GM12874 (cell line): ENCODE results near the gene ZNF43.

Experiments
- TF ChIP-seq, protein P1 (sequence below): IDR thresholded peaks from 2 replicates; pipeline ENCODE4 v1.5.1; 2011; ENCODE audit warnings: low read depth, mild to moderate bottlenecking, control low read depth, low read length, moderate library complexity; ENCODE audit not compliant: insufficient read depth

The ZNF43 gene

DNA sequence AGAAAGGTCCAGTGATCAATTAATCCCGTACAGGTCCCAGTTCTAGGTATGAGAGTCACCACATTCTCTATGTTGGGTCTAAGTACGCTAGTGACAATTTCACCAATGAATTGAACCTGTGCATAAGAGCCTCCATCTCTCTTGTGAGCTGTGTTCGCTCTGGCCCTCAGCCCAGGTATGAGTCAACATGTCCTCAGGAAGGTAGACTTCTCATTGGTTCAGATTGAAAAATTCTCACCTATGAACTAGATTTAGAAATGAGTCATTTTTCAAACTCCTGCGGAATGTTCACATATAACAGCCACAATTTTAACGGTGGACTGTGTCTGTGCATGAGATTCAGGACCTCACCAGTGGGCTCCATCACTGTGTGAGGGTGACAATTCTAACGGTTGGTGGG lies 12.7 kb upstream of the ZNF43 start:
- TF ChIP-seq, protein P1, sequence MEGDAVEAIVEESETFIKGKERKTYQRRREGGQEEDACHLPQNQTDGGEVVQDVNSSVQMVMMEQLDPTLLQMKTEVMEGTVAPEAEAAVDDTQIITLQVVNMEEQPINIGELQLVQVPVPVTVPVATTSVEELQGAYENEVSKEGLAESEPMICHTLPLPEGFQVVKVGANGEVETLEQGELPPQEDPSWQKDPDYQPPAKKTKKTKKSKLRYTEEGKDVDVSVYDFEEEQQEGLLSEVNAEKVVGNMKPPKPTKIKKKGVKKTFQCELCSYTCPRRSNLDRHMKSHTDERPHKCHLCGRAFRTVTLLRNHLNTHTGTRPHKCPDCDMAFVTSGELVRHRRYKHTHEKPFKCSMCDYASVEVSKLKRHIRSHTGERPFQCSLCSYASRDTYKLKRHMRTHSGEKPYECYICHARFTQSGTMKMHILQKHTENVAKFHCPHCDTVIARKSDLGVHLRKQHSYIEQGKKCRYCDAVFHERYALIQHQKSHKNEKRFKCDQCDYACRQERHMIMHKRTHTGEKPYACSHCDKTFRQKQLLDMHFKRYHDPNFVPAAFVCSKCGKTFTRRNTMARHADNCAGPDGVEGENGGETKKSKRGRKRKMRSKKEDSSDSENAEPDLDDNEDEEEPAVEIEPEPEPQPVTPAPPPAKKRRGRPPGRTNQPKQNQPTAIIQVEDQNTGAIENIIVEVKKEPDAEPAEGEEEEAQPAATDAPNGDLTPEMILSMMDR = no peak

GRCh38 chr19:21843081-21843480 lies 7.1 kb upstream of the ZNF43 start:
- TF ChIP-seq, protein P1 = no peak

GRCh38 chr19:21841488-21842097 lies 5.6 kb upstream of the ZNF43 start:
- TF ChIP-seq, protein P1 = no peak

DNA sequence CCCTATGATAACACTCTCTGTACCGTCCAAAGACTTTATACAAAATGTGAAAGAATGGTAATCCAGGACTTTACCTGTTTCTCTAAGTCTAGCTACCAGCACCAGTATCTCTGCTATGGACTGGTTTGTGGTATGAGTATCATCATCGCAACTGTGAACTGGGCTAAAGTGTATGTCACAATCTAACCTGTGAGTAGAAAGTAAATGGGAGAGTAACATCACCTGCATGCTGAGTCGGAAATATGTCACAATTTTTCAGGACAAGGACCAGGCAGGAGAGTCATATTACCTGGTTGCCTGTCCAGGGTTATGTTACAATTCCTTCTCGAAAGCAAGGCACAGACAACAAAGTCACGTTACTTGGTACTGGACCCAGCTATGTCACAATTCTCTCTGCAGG lies 5.1 kb upstream of the ZNF43 start:
- TF ChIP-seq, protein P1 = no peak

DNA sequence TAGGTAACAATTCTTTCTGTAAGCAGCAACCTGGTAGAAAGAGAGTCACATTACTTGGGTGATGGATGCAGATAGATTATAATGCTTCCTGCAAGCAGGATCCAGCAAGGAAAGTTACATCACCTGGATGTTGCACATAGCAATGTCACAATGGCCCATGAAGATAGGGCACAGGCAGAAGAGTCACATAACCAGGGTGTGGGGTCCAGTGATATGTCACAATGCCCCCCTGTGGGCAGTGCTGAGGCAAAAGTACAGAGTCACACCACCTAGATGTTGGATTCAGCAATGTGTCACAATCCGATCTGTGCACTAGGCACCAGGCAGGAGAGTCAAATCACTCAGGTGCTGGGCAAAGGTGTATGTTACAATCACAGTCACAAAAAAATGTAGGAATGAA lies 4.0 kb upstream of the ZNF43 start:
- TF ChIP-seq, protein P1 = no peak

GRCh38 chr19:21838646-21839045 lies 2.7 kb upstream of the ZNF43 start:
- TF ChIP-seq, protein P1 = no peak

DNA sequence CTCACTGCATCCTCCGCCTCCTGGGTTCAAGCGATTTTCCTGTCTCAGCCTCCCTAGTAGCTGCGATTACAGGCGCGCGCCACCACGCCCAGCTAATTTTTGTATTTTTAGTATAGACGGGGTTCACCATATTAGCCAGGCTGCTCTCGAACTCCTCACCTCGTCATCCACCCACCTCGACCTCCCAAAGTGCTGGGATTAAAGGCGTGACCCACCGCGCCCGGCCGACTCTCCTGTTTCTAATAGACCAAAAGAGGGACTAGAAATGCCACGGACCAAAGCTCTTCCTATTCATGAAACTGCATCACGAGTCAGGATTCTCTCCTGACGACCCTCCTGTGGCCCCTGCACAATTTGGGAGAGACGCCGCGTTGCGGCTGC lies 563 bp downstream of the ZNF43 start:
- TF ChIP-seq, protein P1 = no peak
